Measurements from ENCODE around the gene SFTPD. TPM values are rescaled to one million over a fixed set of nuclear protein-coding genes. Genes with fewer than 3 reads are reported as not detected.

SFTPD gene
- total and polyA plus RNA-seq, 2 of the 13 experiments (the other 11 are each of a cell fraction or from before 2014, with no cell fraction given) = not detected

GRCh38 chr10:79979976-79980687, 31.2 kb upstream of the SFTPD start:
- Histone ChIP-seq H3K36me3 (replicated peaks in 1 of 2; ENCODE audit: control insufficient read depth in 1 of 2, insufficient read depth in 2 of 2, low read length in 2 of 2) (no peaks in the 10 kb centered on the region), H3K27ac (ENCODE audit: extremely low read length, insufficient read depth, low read length) (no peak overlapping the region), H2AFZ (ENCODE audit: low read length) (no peak overlapping the region), H3K9ac (ENCODE audit: insufficient read depth, low read depth, low read length) (no peak overlapping the region), H4K20me1 (ENCODE audit: insufficient read depth, low read length) (no peaks in the 10 kb centered on the region), H3K27me3 (ENCODE audit: control insufficient read depth in 1 of 2, insufficient read depth in 2 of 2, low read length in 2 of 2) (peaks cover 0 to 43% of the 10 kb centered on the region in 2 experiments; a peak in 4 of 5 replicates), H3K4me3 (replicated peaks in 1 of 3; ENCODE audit: insufficient read depth in 1 of 3, low read depth in 2 of 3, low read length in 3 of 3) (no peak overlapping the region), H3K4me2 (ENCODE audit: low read depth, low read length) (no peak overlapping the region), H3K4me1 (ENCODE audit: insufficient read depth, low read length) (no peaks in the 10 kb centered on the region), H3K79me2 (ENCODE audit: insufficient read depth, low read length) (no peaks in the 10 kb centered on the region), H3K9me3 (ENCODE audit: low read length) (no peaks in the 10 kb centered on the region)
- ChIA-PET POLR2A (no interaction called here), CTCF (ENCODE audit: low intra/inter-chr PET ratio, low total read pairs) (no interaction called here)
- ATAC-seq (no peak), FAIRE-seq (no peak), DNase-seq (ENCODE audit: low spot score) (no peak)
- 0% methylated on average over 2 of the region's 2 CpGs for WGBS (ENCODE audit: low lambda C conversion rate)
- intact Hi-C loops (cut with micrococcal nuclease; ENCODE audit: unreplicated experiment) = no loop called here
- TF ChIP-seq CBX5 (CRISPR knock-in tag; IDR thresholded peaks at IDR 0.05; ENCODE audit: borderline replicate concordance) = no peak
- TF ChIP-seq NCOA5 (CRISPR knock-in tag; IDR thresholded peaks at IDR 0.05) = no peak
- TF ChIP-seq, protein P1, sequence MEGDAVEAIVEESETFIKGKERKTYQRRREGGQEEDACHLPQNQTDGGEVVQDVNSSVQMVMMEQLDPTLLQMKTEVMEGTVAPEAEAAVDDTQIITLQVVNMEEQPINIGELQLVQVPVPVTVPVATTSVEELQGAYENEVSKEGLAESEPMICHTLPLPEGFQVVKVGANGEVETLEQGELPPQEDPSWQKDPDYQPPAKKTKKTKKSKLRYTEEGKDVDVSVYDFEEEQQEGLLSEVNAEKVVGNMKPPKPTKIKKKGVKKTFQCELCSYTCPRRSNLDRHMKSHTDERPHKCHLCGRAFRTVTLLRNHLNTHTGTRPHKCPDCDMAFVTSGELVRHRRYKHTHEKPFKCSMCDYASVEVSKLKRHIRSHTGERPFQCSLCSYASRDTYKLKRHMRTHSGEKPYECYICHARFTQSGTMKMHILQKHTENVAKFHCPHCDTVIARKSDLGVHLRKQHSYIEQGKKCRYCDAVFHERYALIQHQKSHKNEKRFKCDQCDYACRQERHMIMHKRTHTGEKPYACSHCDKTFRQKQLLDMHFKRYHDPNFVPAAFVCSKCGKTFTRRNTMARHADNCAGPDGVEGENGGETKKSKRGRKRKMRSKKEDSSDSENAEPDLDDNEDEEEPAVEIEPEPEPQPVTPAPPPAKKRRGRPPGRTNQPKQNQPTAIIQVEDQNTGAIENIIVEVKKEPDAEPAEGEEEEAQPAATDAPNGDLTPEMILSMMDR (CRISPR knock-in tag; IDR thresholded peaks at IDR 0.05) = no peak
- no peak for TF ChIP-seq HES4 (CRISPR knock-in tag; IDR thresholded peaks at IDR 0.05; ENCODE audit: borderline replicate concordance)
- in situ Hi-C loops (cut with HindIII; ENCODE audit: extremely low pct_ligation_motif_present, low pct_unique_long_range_greater_than_20kb) = no loop called here
- no TSS peak for BruUV-seq (replicated peaks)

- ChIA-PET POLR2A (no interaction called here), CTCF (ENCODE audit: low intra/inter-chr PET ratio, low total read pairs) (no interaction called here)
- H3K9ac ChIP-seq (ENCODE audit: insufficient read depth, low read depth, low read length) = no peak overlapping the region
- no peaks in the 10 kb centered on the region for H3K9me3 ChIP-seq (ENCODE audit: low read length)
- TF ChIP-seq IRF1 (CRISPR knock-in tag; IDR thresholded peaks at IDR 0.05; ENCODE audit: low read depth) (no peak), TBX3 (IDR thresholded peaks at IDR 0.05; ENCODE audit: borderline replicate concordance) (no peak)
- TF ChIP-seq, protein P2, sequence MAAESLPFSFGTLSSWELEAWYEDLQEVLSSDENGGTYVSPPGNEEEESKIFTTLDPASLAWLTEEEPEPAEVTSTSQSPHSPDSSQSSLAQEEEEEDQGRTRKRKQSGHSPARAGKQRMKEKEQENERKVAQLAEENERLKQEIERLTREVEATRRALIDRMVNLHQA (CRISPR knock-in tag; IDR thresholded peaks at IDR 0.05) = no peak
- WGBS (ENCODE audit: low lambda C conversion rate) = 35% methylated on average over 3 of the region's 3 CpGs
- intact Hi-C loops (cut with micrococcal nuclease; ENCODE audit: unreplicated experiment) (no loop called here), in situ Hi-C loops (cut with HindIII; ENCODE audit: extremely low pct_ligation_motif_present, low pct_unique_long_range_greater_than_20kb) (no loop called here)
- ATAC-seq (no peak), FAIRE-seq (no peak), DNase-seq (ENCODE audit: low spot score) (no peak)
- BruUV-seq (replicated peaks) = no TSS peak
- H3K36me3 ChIP-seq (replicated peaks in 1 of 2; ENCODE audit: control insufficient read depth in 1 of 2, insufficient read depth in 2 of 2, low read length in 2 of 2) = no peaks in the 10 kb centered on the region
- no peaks in the 10 kb centered on the region for H3K4me1 ChIP-seq (ENCODE audit: insufficient read depth, low read length)
- H3K4me3 ChIP-seq (replicated peaks in 1 of 3; ENCODE audit: insufficient read depth in 1 of 3, low read depth in 2 of 3, low read length in 3 of 3) = no peak overlapping the region
- H3K27me3 ChIP-seq (ENCODE audit: control insufficient read depth in 1 of 2, insufficient read depth in 2 of 2, low read length in 2 of 2) = peaks cover 0 to 39% of the 10 kb centered on the region in 2 experiments; a peak in 4 of 5 replicates
- H3K4me2 ChIP-seq (ENCODE audit: low read depth, low read length) = no peak overlapping the region
- no peaks in the 10 kb centered on the region for H3K79me2 ChIP-seq (ENCODE audit: insufficient read depth, low read length)
- H3K27ac ChIP-seq (ENCODE audit: extremely low read length, insufficient read depth, low read length) = no peak overlapping the region
- H4K20me1 ChIP-seq (ENCODE audit: insufficient read depth, low read length) = no peaks in the 10 kb centered on the region
- H2AFZ ChIP-seq (ENCODE audit: low read length) = no peak overlapping the region
These were observed 30.5 kb upstream of the SFTPD start for GRCh38 chr10:79979310-79979975.
